Dendritic cell treated with granulocyte-macrophage colony-stimulating factor and Interleukin-4, amounts not matched to agents 40 ng/mL and 50 ng/mL, for 4 days (primary cell): ENCODE data around the gene VSIR.

Experiments
- H3K27ac Mint-ChIP-seq: one replicate; pipeline ENCODE4 v1.8.0; 2022; ENCODE audit warnings: mild to moderate bottlenecking, mixed read lengths
- H3K27me3 Mint-ChIP-seq: one replicate; pipeline ENCODE4 v1.8.0; 2022; ENCODE audit warnings: mild to moderate bottlenecking, mixed read lengths
- H3K36me3 Mint-ChIP-seq: one replicate; pipeline ENCODE4 v1.8.0; 2022; ENCODE audit warnings: low read depth, mixed read lengths
- H3K4me1 Mint-ChIP-seq: one replicate; pipeline ENCODE4 v1.8.0; 2022; ENCODE audit warnings: low read depth, mixed read lengths
- H3K4me3 Mint-ChIP-seq: one replicate; pipeline ENCODE4 v1.8.0; 2022; ENCODE audit warnings: mild to moderate bottlenecking, moderate library complexity, mixed read lengths
- H3K9me3 Mint-ChIP-seq: one replicate; pipeline ENCODE4 v1.8.0; 2022; ENCODE audit warnings: mixed read lengths
- intact Hi-C: fragments of 100-400 bp; cut with micrococcal nuclease; formaldehyde crosslinking; loops from one replicate; pipeline ENCODE4 v1.15.0; 2022

Gene VSIR

GRCh38 chr10:71782221-71782916 lies 9.0 kb upstream of the VSIR start:
- Mint-ChIP-seq H3K36me3 (no peaks in the 10 kb centered on the region), H3K4me3 (peak overlapping the region; percentile 6), H3K27ac (peak overlapping the region; percentile 55), H3K9me3 (no peaks in the 10 kb centered on the region), H3K27me3 (peaks cover 6% of the 10 kb centered on the region), H3K4me1 (peaks cover 51% of the 10 kb centered on the region)
- intact Hi-C loops, result no loop called here

GRCh38 chr10:71780719-71781118 lies 7.4 kb upstream of the VSIR start:
- H3K4me3 Mint-ChIP-seq, result no peak overlapping the region
- intact Hi-C loops, result no loop called here
- H3K27ac Mint-ChIP-seq, result no peak overlapping the region
- H3K9me3 Mint-ChIP-seq, result no peaks in the 10 kb centered on the region
- H3K4me1 Mint-ChIP-seq, result peaks cover 65% of the 10 kb centered on the region
- peaks cover 6% of the 10 kb centered on the region for H3K27me3 Mint-ChIP-seq
- H3K36me3 Mint-ChIP-seq, result no peaks in the 10 kb centered on the region

- no peak overlapping the region for H3K4me3 Mint-ChIP-seq
- H3K36me3 Mint-ChIP-seq, result no peaks in the 10 kb centered on the region
- H3K4me1 Mint-ChIP-seq, result peaks cover 71% of the 10 kb centered on the region
- H3K9me3 Mint-ChIP-seq, result no peaks in the 10 kb centered on the region
- intact Hi-C loops, result no loop called here
- no peak overlapping the region for H3K27ac Mint-ChIP-seq
- H3K27me3 Mint-ChIP-seq, result peaks cover 6% of the 10 kb centered on the region
Measured at GRCh38 chr10:71780156-71780555, 6.8 kb upstream of the VSIR start.

GRCh38 chr10:71779641-71780040 lies 6.3 kb upstream of the VSIR start:
- no peak overlapping the region for H3K27ac Mint-ChIP-seq
- no peaks in the 10 kb centered on the region for H3K36me3 Mint-ChIP-seq
- peaks cover 3% of the 10 kb centered on the region for H3K27me3 Mint-ChIP-seq
- H3K4me3 Mint-ChIP-seq, result no peak overlapping the region
- peaks cover 76% of the 10 kb centered on the region for H3K4me1 Mint-ChIP-seq
- no peaks in the 10 kb centered on the region for H3K9me3 Mint-ChIP-seq
- intact Hi-C loops, result loop anchor here (5.0 kb wide), 1 partner anchor 67 kb away; no protein-coding TSS in a partner anchor

- Mint-ChIP-seq H3K4me3 (no peak overlapping the region), H3K27me3 (no peaks in the 10 kb centered on the region), H3K27ac (no peak overlapping the region), H3K36me3 (peaks cover 2% of the 10 kb centered on the region), H3K4me1 (peaks cover 81% of the 10 kb centered on the region), H3K9me3 (no peaks in the 10 kb centered on the region)
- intact Hi-C loops, result loop anchor here (5.0 kb wide), 1 partner anchor 66 kb away; no protein-coding TSS in a partner anchor
Measured at GRCh38 chr10:71778071-71778825, 4.9 kb upstream of the VSIR start.

GRCh38 chr10:71777213-71777985 lies 4.1 kb upstream of the VSIR start:
- H3K27me3 Mint-ChIP-seq, result no peaks in the 10 kb centered on the region
- peaks cover 74% of the 10 kb centered on the region for H3K4me1 Mint-ChIP-seq
- no peak overlapping the region for H3K4me3 Mint-ChIP-seq
- H3K9me3 Mint-ChIP-seq, result no peaks in the 10 kb centered on the region
- H3K36me3 Mint-ChIP-seq, result peaks cover 11% of the 10 kb centered on the region
- intact Hi-C loops, result loop anchor here (5.0 kb wide), 1 partner anchor 65 kb away; no protein-coding TSS in a partner anchor
- peak overlapping the region; percentile 50 for H3K27ac Mint-ChIP-seq

GRCh38 chr10:71776481-71776925 lies 3.2 kb upstream of the VSIR start:
- peaks cover 78% of the 10 kb centered on the region for H3K4me1 Mint-ChIP-seq
- no peak overlapping the region for H3K4me3 Mint-ChIP-seq
- no peaks in the 10 kb centered on the region for H3K9me3 Mint-ChIP-seq
- H3K27me3 Mint-ChIP-seq, result no peaks in the 10 kb centered on the region
- H3K36me3 Mint-ChIP-seq, result peaks cover 20% of the 10 kb centered on the region
- intact Hi-C loops, result loop anchor here (5.0 kb wide), 1 partner anchor 64 kb away; no protein-coding TSS in a partner anchor
- peak overlapping the region; percentile 76 for H3K27ac Mint-ChIP-seq

GRCh38 chr10:71774916-71775702 lies 1.8 kb upstream of the VSIR start:
- no peaks in the 10 kb centered on the region for H3K27me3 Mint-ChIP-seq

GRCh38 chr10:71772832-71773220 lies 494 bp downstream of the VSIR start:
- Mint-ChIP-seq H3K9me3 (no peaks in the 10 kb centered on the region), H3K36me3 (peaks cover 50% of the 10 kb centered on the region), H3K4me1 (peaks cover 80% of the 10 kb centered on the region), H3K4me3 (peak overlapping the region; percentile 80), H3K27ac (peak overlapping the region; percentile 76), H3K27me3 (no peaks in the 10 kb centered on the region)
- intact Hi-C loops, result loop anchor here (1.0 to 5.0 kb wide), 3 partner anchors 16 to 45 kb away; no protein-coding TSS in a partner anchor

More at GRCh38 chr10:71774916-71775702, 1.8 kb upstream of the VSIR start:
- intact Hi-C loops, result loop anchor here (5.0 kb wide), 2 partner anchors 37 to 63 kb away; no protein-coding TSS in a partner anchor
- Mint-ChIP-seq H3K27ac (peak overlapping the region; percentile 76), H3K36me3 (peaks cover 33% of the 10 kb centered on the region), H3K9me3 (no peaks in the 10 kb centered on the region), H3K4me1 (peaks cover 82% of the 10 kb centered on the region), H3K4me3 (no peak overlapping the region)

- Mint-ChIP-seq H3K4me1 (peaks cover 82% of the 10 kb centered on the region), H3K36me3 (peaks cover 58% of the 10 kb centered on the region), H3K27me3 (no peaks in the 10 kb centered on the region), H3K9me3 (no peaks in the 10 kb centered on the region), H3K4me3 (peak overlapping the region; percentile 80), H3K27ac (peak overlapping the region; percentile 76)
- intact Hi-C loops, result loop anchor here (2.0 to 5.0 kb wide), 2 partner anchors 15 to 40 kb away; no protein-coding TSS in a partner anchor
Measured at GRCh38 chr10:71771821-71772617, 1.3 kb downstream of the VSIR start.

- Mint-ChIP-seq H3K27ac (peak overlapping the region; percentile 76), H3K27me3 (no peaks in the 10 kb centered on the region), H3K9me3 (no peaks in the 10 kb centered on the region), H3K36me3 (peaks cover 66% of the 10 kb centered on the region), H3K4me1 (peaks cover 83% of the 10 kb centered on the region), H3K4me3 (peak overlapping the region; percentile 80)
- intact Hi-C loops, result loop anchor here (5.0 kb wide), 1 partner anchor 41 kb away; no protein-coding TSS in a partner anchor
Measured at GRCh38 chr10:71771204-71771603, 2.1 kb downstream of the VSIR start.

GRCh38 chr10:71770789-71771188 lies 2.5 kb downstream of the VSIR start:
- H3K4me1 Mint-ChIP-seq, result peaks cover 83% of the 10 kb centered on the region
- intact Hi-C loops, result loop anchor here (5.0 kb wide), 1 partner anchor 42 kb away; no protein-coding TSS in a partner anchor

More at GRCh38 chr10:71770789-71771188, 2.5 kb downstream of the VSIR start:
- Mint-ChIP-seq H3K36me3 (peaks cover 70% of the 10 kb centered on the region), H3K9me3 (no peaks in the 10 kb centered on the region), H3K27ac (peak overlapping the region; percentile 76), H3K27me3 (no peaks in the 10 kb centered on the region), H3K4me3 (peak overlapping the region; percentile 80)
